Muscle layer of duodenum (tissue), 2 donors: ENCODE data around the gene KANSL1.

Experiments
- H3K27ac ChIP-seq: one replicate; pipeline ENCODE4 v1.7.0; 2013; ENCODE audit warnings: mild to moderate bottlenecking, low read length
- H3K27me3 ChIP-seq: one replicate; pipeline ENCODE4 v1.7.0; 2013; ENCODE audit warnings: low read depth, mild to moderate bottlenecking, control low read depth, low read length
- H3K36me3 ChIP-seq, 2 donors: one replicate each; pipeline ENCODE4 v1.7.0; 2013; ENCODE audit warnings: low read length in 2 of 2, control low read depth in 1 of 2, mild to moderate bottlenecking in 1 of 2; ENCODE audit not compliant: insufficient read depth in 2 of 2, control insufficient read depth in 1 of 2
- H3K4me1 ChIP-seq, 2 donors: one replicate each; pipeline ENCODE4 v1.7.0; 2013; ENCODE audit warnings: low read length in 2 of 2, mild to moderate bottlenecking in 2 of 2, control low read depth in 1 of 2, moderate library complexity in 1 of 2; ENCODE audit not compliant: insufficient read depth in 2 of 2, control insufficient read depth in 1 of 2
- H3K4me3 ChIP-seq, 2 donors: one replicate each; pipeline ENCODE4 v1.7.0; 2013; ENCODE audit warnings: low read length in 2 of 2, low read depth in 1 of 2, mild to moderate bottlenecking in 1 of 2
- H3K9me3 ChIP-seq, 2 donors: one replicate each; pipeline ENCODE4 v1.7.0; 2013; ENCODE audit warnings: low read length in 2 of 2, control low read depth in 1 of 2, mild to moderate bottlenecking in 1 of 2; ENCODE audit not compliant: control insufficient read depth in 1 of 2
- donor health status: healthy.

KANSL1 gene

GRCh38 chr17:46163929-46164594 is 29.2 kb downstream of the KANSL1 start:
- Histone ChIP-seq H3K27ac (no peak overlapping the region), H3K36me3 (peaks cover 0 to 3% of the 10 kb centered on the region in 2 donors), H3K4me1 (peaks cover 26 to 65% of the 10 kb centered on the region in 2 donors), H3K4me3 (no peak overlapping the region), H3K27me3 (no peaks in the 10 kb centered on the region), H3K9me3 (no peaks in the 10 kb centered on the region)

- Histone ChIP-seq H3K36me3 (no peaks in the 10 kb centered on the region), H3K4me1 (peaks cover 29 to 73% of the 10 kb centered on the region in 2 donors), H3K27ac (no peak overlapping the region)
These were observed 29.9 kb downstream of the KANSL1 start for GRCh38 chr17:46163316-46163715.

GRCh38 chr17:46162866-46163265 is 30.4 kb downstream of the KANSL1 start:
- no peaks in the 10 kb centered on the region for H3K9me3 ChIP-seq
- no peaks in the 10 kb centered on the region for H3K36me3 ChIP-seq
- H3K27ac ChIP-seq = no peak overlapping the region
- no peaks in the 10 kb centered on the region for H3K27me3 ChIP-seq
- peaks cover 33 to 73% of the 10 kb centered on the region in 2 donors for H3K4me1 ChIP-seq
- no peak overlapping the region for H3K4me3 ChIP-seq

More at GRCh38 chr17:46163316-46163715, 29.9 kb downstream of the KANSL1 start:
- H3K9me3 ChIP-seq = no peaks in the 10 kb centered on the region
- no peaks in the 10 kb centered on the region for H3K27me3 ChIP-seq
- no peak overlapping the region for H3K4me3 ChIP-seq

GRCh38 chr17:46160169-46160568 is 33.1 kb downstream of the KANSL1 start:
- peaks cover 36 to 79% of the 10 kb centered on the region in 2 donors for H3K4me1 ChIP-seq

GRCh38 chr17:46159686-46160085 is 33.5 kb downstream of the KANSL1 start:
- H3K27ac ChIP-seq = peak overlapping the region; percentile 32
- H3K4me1 ChIP-seq = peaks cover 36 to 82% of the 10 kb centered on the region in 2 donors
- no peaks in the 10 kb centered on the region for H3K27me3 ChIP-seq
- H3K4me3 ChIP-seq = no peak overlapping the region
- H3K9me3 ChIP-seq = no peaks in the 10 kb centered on the region
- H3K36me3 ChIP-seq = no peaks in the 10 kb centered on the region

More at GRCh38 chr17:46160169-46160568, 33.1 kb downstream of the KANSL1 start:
- Histone ChIP-seq H3K9me3 (no peaks in the 10 kb centered on the region), H3K27ac (no peak overlapping the region), H3K4me3 (no peak overlapping the region), H3K27me3 (no peaks in the 10 kb centered on the region), H3K36me3 (no peaks in the 10 kb centered on the region)

- Histone ChIP-seq H3K4me3 (no peak overlapping the region), H3K27ac (peak overlapping the region; percentile 32), H3K27me3 (no peaks in the 10 kb centered on the region), H3K4me1 (peaks cover 31 to 82% of the 10 kb centered on the region in 2 donors), H3K9me3 (no peaks in the 10 kb centered on the region), H3K36me3 (no peaks in the 10 kb centered on the region)
These were observed 34.6 kb downstream of the KANSL1 start for GRCh38 chr17:46158323-46159296.

- no peaks in the 10 kb centered on the region for H3K27me3 ChIP-seq
- H3K4me1 ChIP-seq = peaks cover 33 to 81% of the 10 kb centered on the region in 2 donors
- H3K9me3 ChIP-seq = no peaks in the 10 kb centered on the region
- H3K36me3 ChIP-seq = no peaks in the 10 kb centered on the region
- H3K27ac ChIP-seq = peak overlapping the region; percentile 25
- H3K4me3 ChIP-seq = peak overlapping the region in 1 of 2 donors; percentile 1
These were observed 35.7 kb downstream of the KANSL1 start for GRCh38 chr17:46157443-46158062.

GRCh38 chr17:46154151-46154816 is 38.9 kb downstream of the KANSL1 start:
- peaks cover 46 to 88% of the 10 kb centered on the region in 2 donors for H3K4me1 ChIP-seq

GRCh38 chr17:46152423-46152822 is 40.8 kb downstream of the KANSL1 start:
- H3K4me3 ChIP-seq = no peak overlapping the region
- no peaks in the 10 kb centered on the region for H3K9me3 ChIP-seq
- no peaks in the 10 kb centered on the region for H3K36me3 ChIP-seq
- no peaks in the 10 kb centered on the region for H3K27me3 ChIP-seq
- H3K27ac ChIP-seq = peak overlapping the region; percentile 41
- peaks cover 35 to 77% of the 10 kb centered on the region in 2 donors for H3K4me1 ChIP-seq

More at GRCh38 chr17:46154151-46154816, 38.9 kb downstream of the KANSL1 start:
- H3K27me3 ChIP-seq = no peaks in the 10 kb centered on the region
- no peaks in the 10 kb centered on the region for H3K9me3 ChIP-seq
- no peak overlapping the region for H3K4me3 ChIP-seq
- H3K27ac ChIP-seq = peak overlapping the region; percentile 12
- H3K36me3 ChIP-seq = no peaks in the 10 kb centered on the region

GRCh38 chr17:46151762-46152161 is 41.5 kb downstream of the KANSL1 start:
- H3K4me3 ChIP-seq = no peak overlapping the region
- H3K4me1 ChIP-seq = peaks cover 29 to 71% of the 10 kb centered on the region in 2 donors
- H3K27ac ChIP-seq = no peak overlapping the region
- no peaks in the 10 kb centered on the region for H3K9me3 ChIP-seq
- no peaks in the 10 kb centered on the region for H3K27me3 ChIP-seq
- H3K36me3 ChIP-seq = no peaks in the 10 kb centered on the region
